Measurements from ENCODE around the gene KATNA1.

The KATNA1 gene

DNA sequence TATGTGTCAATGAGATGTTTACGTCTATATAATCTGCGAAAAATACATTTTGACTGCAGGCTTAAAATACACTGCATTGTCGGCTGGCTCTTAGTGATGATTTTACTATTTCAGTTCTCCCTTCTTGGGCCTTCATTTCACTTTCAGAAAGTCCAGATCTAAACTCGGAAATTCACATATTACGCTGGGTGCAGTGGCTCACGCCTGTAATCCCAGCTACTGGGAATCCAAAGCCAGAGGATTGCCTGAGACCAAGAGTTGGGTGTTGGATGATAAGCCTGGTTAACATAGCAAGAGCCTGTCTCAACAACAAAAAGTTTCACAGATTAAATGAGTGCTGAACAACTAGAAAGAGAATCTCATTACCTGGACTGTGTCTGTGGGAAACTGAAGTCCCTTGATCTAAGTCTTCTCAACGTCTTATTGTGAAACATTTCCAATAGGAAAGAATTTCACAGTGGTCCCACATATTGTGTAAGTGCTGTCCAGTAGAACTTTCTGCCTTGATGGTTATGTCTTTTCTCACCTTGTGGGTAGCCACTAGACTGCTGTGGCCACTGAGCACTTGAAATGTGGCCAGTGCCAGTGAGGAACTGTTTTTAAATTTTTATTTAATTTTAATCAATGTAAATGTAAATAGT is 80.4 kb downstream of the KATNA1 start:
- TF ChIP-seq, protein P1, sequence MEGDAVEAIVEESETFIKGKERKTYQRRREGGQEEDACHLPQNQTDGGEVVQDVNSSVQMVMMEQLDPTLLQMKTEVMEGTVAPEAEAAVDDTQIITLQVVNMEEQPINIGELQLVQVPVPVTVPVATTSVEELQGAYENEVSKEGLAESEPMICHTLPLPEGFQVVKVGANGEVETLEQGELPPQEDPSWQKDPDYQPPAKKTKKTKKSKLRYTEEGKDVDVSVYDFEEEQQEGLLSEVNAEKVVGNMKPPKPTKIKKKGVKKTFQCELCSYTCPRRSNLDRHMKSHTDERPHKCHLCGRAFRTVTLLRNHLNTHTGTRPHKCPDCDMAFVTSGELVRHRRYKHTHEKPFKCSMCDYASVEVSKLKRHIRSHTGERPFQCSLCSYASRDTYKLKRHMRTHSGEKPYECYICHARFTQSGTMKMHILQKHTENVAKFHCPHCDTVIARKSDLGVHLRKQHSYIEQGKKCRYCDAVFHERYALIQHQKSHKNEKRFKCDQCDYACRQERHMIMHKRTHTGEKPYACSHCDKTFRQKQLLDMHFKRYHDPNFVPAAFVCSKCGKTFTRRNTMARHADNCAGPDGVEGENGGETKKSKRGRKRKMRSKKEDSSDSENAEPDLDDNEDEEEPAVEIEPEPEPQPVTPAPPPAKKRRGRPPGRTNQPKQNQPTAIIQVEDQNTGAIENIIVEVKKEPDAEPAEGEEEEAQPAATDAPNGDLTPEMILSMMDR (IDR thresholded peaks at IDR 0.05; ENCODE audit: low read depth, low read length), result no peak
- TF ChIP-seq EZH2phosphoT487 (IDR thresholded peaks at IDR 0.05; ENCODE audit: low read depth), result no peak
- H3K9me3 ChIP-seq (ENCODE audit: insufficient read depth, low read length), result no peaks in the 10 kb centered on the region
- peak overlapping the region; percentile 99 for H3K4me3 ChIP-seq (ENCODE audit: low read length)
- H3K27ac ChIP-seq (ENCODE audit: low read length), result peak overlapping the region; percentile 93
- peaks cover 68% of the 10 kb centered on the region for H3K79me2 ChIP-seq (ENCODE audit: low read length)
- peaks cover 19% of the 10 kb centered on the region for H3K4me1 ChIP-seq (ENCODE audit: low read length)
- H3K4me2 ChIP-seq (ENCODE audit: low read length), result peak overlapping the region; percentile 77
- H3K27me3 ChIP-seq (ENCODE audit: low read depth, low read length), result no peaks in the 10 kb centered on the region
- H4K20me1 ChIP-seq (ENCODE audit: insufficient read depth, low read length), result peaks cover 37% of the 10 kb centered on the region
- peak overlapping the region; percentile 48; the same call in 1 of the 2 replicates for H3K9ac ChIP-seq (ENCODE audit: low read length)
- no peaks in the 10 kb centered on the region for H3K36me3 ChIP-seq (replicated peaks; ENCODE audit: low read depth, low read length)
- H2AFZ ChIP-seq (ENCODE audit: low read depth, low read length), result no peak overlapping the region

DNA sequence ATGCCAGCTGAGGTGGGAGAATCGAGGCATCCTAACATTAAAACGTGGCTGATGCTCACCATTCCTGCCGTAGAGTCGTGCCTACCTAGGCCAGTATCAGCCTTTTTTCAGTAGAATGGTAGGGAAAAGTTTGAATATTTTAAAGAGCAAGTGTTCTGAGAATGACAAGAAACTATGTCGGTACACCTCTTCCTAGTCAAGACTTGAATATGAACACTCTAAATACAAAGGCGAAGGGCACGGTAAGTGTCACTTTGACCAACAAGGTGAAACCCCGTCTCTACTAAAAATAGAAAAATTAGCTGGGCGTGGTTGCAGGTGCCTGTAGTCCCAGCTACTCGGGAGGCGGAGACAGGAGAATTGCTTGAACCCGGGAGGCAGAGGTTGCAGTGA is 81.3 kb downstream of the KATNA1 start:
- Histone ChIP-seq H3K9me3 (ENCODE audit: insufficient read depth, low read length) (no peaks in the 10 kb centered on the region), H3K27ac (ENCODE audit: low read length) (peak overlapping the region; percentile 93), H3K27me3 (ENCODE audit: low read depth, low read length) (no peaks in the 10 kb centered on the region), H3K4me1 (ENCODE audit: low read length) (peaks cover 19% of the 10 kb centered on the region), H3K4me2 (ENCODE audit: low read length) (peak overlapping the region; percentile 77), H3K36me3 (replicated peaks; ENCODE audit: low read depth, low read length) (no peaks in the 10 kb centered on the region), H3K79me2 (ENCODE audit: low read length) (peaks cover 60% of the 10 kb centered on the region), H4K20me1 (ENCODE audit: insufficient read depth, low read length) (peaks cover 30% of the 10 kb centered on the region), H3K4me3 (ENCODE audit: low read length) (peak overlapping the region; percentile 99), H3K9ac (ENCODE audit: low read length) (peak overlapping the region; percentile 100), H2AFZ (ENCODE audit: low read depth, low read length) (no peak overlapping the region)
- TF ChIP-seq EZH2phosphoT487 (IDR thresholded peaks at IDR 0.05; ENCODE audit: low read depth), result no peak
- TF ChIP-seq, protein P1 (IDR thresholded peaks at IDR 0.05; ENCODE audit: low read depth, low read length), result no peak

DNA sequence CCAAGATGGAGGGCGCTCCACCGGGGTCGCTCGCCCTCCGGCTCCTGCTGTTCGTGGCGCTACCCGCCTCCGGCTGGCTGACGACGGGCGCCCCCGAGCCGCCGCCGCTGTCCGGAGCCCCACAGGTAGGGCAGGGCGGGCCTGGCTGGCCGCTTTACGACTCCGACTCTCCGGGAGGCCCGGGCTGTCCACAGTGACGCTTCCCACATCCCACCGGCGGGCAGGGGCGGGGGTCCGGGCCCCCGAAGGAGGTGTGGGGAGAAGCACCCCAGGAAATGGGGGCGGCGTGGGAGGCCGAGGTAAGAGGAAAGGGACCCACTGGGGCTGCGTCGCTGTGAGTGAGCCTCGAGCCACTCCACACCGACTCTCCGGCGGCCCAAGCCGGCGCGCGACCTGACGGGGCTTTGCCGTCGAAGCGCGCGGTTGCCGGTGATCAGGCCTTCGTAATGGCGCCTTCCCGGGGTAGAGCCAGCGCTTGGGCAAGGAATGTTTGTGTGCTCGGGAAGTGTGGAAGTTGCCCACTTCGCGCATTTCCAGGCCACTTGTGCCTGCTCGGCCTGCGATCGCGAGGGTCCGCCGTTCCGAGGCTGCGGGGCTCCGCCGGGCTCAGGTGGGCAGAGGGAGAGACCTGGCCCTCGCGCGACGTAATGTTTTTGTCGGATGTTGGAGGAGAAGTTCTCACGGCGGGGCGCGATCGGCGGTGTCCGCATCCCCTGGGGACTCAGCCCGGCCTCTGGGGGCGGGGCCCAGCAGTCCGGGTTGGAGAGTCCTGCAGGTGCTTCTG is 81.9 kb downstream of the KATNA1 start:
- no peaks in the 10 kb centered on the region for H3K36me3 ChIP-seq (replicated peaks; ENCODE audit: low read depth, low read length)

More for the DNA sequence above, 81.9 kb downstream of the KATNA1 start:
- TF ChIP-seq EZH2phosphoT487 (IDR thresholded peaks at IDR 0.05; ENCODE audit: low read depth), result no peak
- TF ChIP-seq, protein P1 (IDR thresholded peaks at IDR 0.05; ENCODE audit: low read depth, low read length), result no peak
- Histone ChIP-seq H3K79me2 (ENCODE audit: low read length) (peaks cover 54% of the 10 kb centered on the region), H2AFZ (ENCODE audit: low read depth, low read length) (peak overlapping the region; percentile 11; the same call in 1 of the 2 replicates), H3K4me3 (ENCODE audit: low read length) (peak overlapping the region; percentile 99), H4K20me1 (ENCODE audit: insufficient read depth, low read length) (peaks cover 28% of the 10 kb centered on the region), H3K27me3 (ENCODE audit: low read depth, low read length) (no peaks in the 10 kb centered on the region), H3K9ac (ENCODE audit: low read length) (peak overlapping the region; percentile 100), H3K4me1 (ENCODE audit: low read length) (peaks cover 19% of the 10 kb centered on the region), H3K27ac (ENCODE audit: low read length) (peak overlapping the region; percentile 93), H3K4me2 (ENCODE audit: low read length) (peak overlapping the region; percentile 77), H3K9me3 (ENCODE audit: insufficient read depth, low read length) (no peaks in the 10 kb centered on the region)

All from OCI-LY3 (cell line).